GM15510 (cell line): ENCODE measurements around the gene CACHD1.

Experiments used
- POLR2A ChIP-seq: IDR thresholded peaks from 3 replicates; pipeline ENCODE4 v1.6.1; 2011; ENCODE audit warnings: borderline replicate concordance; ENCODE audit not compliant: insufficient read length; ENCODE audit errors: extremely low read depth

The CACHD1 gene

GRCh38 chr1:64563958-64564565, 94.1 kb downstream of the CACHD1 start:
- no peak for TF ChIP-seq POLR2A

- no peak for TF ChIP-seq POLR2A
Observed at GRCh38 chr1:64564891-64565290, 95.0 kb downstream of the CACHD1 start.

GRCh38 chr1:64567426-64568170, 97.7 kb downstream of the CACHD1 start:
- TF ChIP-seq POLR2A: no peak

- TF ChIP-seq POLR2A: no peak
Observed at GRCh38 chr1:64568171-64568450, 98.2 kb downstream of the CACHD1 start.

- TF ChIP-seq POLR2A: no peak
Observed at GRCh38 chr1:64569411-64569810, 99.5 kb downstream of the CACHD1 start.

GRCh38 chr1:64570267-64570855, 100.4 kb downstream of the CACHD1 start:
- TF ChIP-seq POLR2A: no peak

GRCh38 chr1:64572222-64572900, 102.4 kb downstream of the CACHD1 start:
- TF ChIP-seq POLR2A: no peak

GRCh38 chr1:64574301-64574700, 104.4 kb downstream of the CACHD1 start:
- TF ChIP-seq POLR2A: no peak

GRCh38 chr1:64575881-64576676, 106.2 kb downstream of the CACHD1 start:
- no peak for TF ChIP-seq POLR2A

- TF ChIP-seq POLR2A: no peak
Observed at GRCh38 chr1:64578270-64578973, 108.5 kb downstream of the CACHD1 start.

GRCh38 chr1:64579767-64580166, 109.8 kb downstream of the CACHD1 start:
- no peak for TF ChIP-seq POLR2A

GRCh38 chr1:64581135-64581842, 111.4 kb downstream of the CACHD1 start:
- TF ChIP-seq POLR2A: no peak

GRCh38 chr1:64581843-64582185, 111.9 kb downstream of the CACHD1 start:
- no peak for TF ChIP-seq POLR2A

- no peak for TF ChIP-seq POLR2A
Observed at GRCh38 chr1:64584479-64584878, 114.5 kb downstream of the CACHD1 start.

- TF ChIP-seq POLR2A: no peak
Observed at GRCh38 chr1:64588876-64589275, 118.9 kb downstream of the CACHD1 start.

- TF ChIP-seq POLR2A: no peak
Observed at GRCh38 chr1:64590316-64590715, 120.4 kb downstream of the CACHD1 start.
